Activated naive CD4-positive, alpha-beta T cell treated with anti-CD3 and anti-CD28 coated beads, Interleukin-2, amount 50 U/mL, for 72 hours (primary cell): Measurements from ENCODE around the gene EEPD1. TPM values are rescaled to one million over a fixed set of nuclear protein-coding genes. Genes with fewer than 3 reads are reported as not detected.

Experiments used
- ATAC-seq, 2 donors: fragments of 150-1000 bp; cut with Tn5 transposase; 2 replicates each; pipeline ENCODE4 v1.10.0; 2021; ENCODE audit warnings: mild to moderate bottlenecking in 2 of 2, moderate library complexity in 2 of 2
- DNase-seq, 2 donors: peaks; one replicate each; pipeline ENCODE4 v3.0.0; 2021 to 2022; ENCODE audit warnings: low spot score in 2 of 2
- H3K27ac Mint-ChIP-seq, 2 donors: one replicate each; pipeline ENCODE4 v1.8.0; 2022; ENCODE audit warnings: mild to moderate bottlenecking in 2 of 2, mixed read lengths in 2 of 2
- H3K36me3 Mint-ChIP-seq, 2 donors: one replicate each; pipeline ENCODE4 v1.8.0; 2022; ENCODE audit warnings: mixed read lengths in 2 of 2
- H3K9me3 Mint-ChIP-seq, 2 donors: one replicate each; pipeline ENCODE4 v1.8.0; 2022; ENCODE audit warnings: mixed read lengths in 2 of 2
- total RNA-seq, 2 donors: library from RNA; stranded (reverse); gene quantifications; one replicate each; pipeline ENCODE4 v1.2.3, GENCODE V29; 2022

Gene EEPD1
- total RNA-seq, 2 donors from 2014 or later = 0.82 to 1.4 TPM

- H3K27ac Mint-ChIP-seq = no peak overlapping the region
- H3K9me3 Mint-ChIP-seq = no peaks in the 10 kb centered on the region
- no peaks in the 10 kb centered on the region for H3K36me3 Mint-ChIP-seq
- ATAC-seq (no peak), DNase-seq (no peak)
Observed at GRCh38 chr7:36303202-36304098, 150.4 kb downstream of the EEPD1 start.

DNA sequence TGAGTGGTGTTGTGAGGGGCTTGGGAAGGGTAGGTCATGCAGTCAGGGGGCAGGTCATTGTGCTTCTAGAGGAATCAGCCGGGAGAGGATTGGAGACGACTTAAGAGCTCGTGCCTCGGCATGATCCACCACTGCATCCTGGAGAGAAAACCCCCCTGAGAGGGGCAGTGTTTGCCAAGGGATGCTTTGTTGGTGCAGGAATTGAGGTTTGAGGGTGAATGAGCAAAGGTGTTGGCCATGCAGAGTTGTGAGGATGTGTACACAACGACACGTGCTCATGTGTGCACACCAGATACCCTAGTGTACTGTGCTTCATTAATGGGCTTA lies 151.0 kb downstream of the EEPD1 start:
- H3K9me3 Mint-ChIP-seq = no peaks in the 10 kb centered on the region
- ATAC-seq = no peak

DNA sequence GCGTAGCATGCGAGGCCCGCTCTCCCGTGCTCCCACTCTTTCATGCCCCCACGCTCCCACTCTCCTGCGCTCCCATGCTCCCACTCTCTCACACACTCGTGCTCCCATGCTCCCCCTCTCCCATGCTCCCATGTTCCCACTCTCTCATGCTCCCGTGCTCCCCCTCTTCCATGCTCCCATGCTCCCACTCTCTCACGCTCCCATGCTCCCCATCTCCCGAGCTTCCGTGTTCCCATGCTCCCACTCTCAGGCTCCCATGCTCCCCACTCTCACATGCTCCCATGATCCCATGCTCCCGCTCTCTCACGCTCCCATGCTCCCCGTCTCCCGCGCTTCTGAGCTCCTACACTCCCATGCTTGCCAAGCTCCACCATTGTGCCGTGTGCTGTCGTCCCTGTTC lies 152.2 kb downstream of the EEPD1 start:
- H3K36me3 Mint-ChIP-seq = no peaks in the 10 kb centered on the region
- DNase-seq (no peak), ATAC-seq (no peak)
- H3K9me3 Mint-ChIP-seq = no peaks in the 10 kb centered on the region
- no peak overlapping the region for H3K27ac Mint-ChIP-seq

More for the DNA sequence above, 151.0 kb downstream of the EEPD1 start:
- DNase-seq = no peak
- H3K36me3 Mint-ChIP-seq = no peaks in the 10 kb centered on the region
- H3K27ac Mint-ChIP-seq = no peak overlapping the region

- no peaks in the 10 kb centered on the region for H3K36me3 Mint-ChIP-seq
- no peak overlapping the region for H3K27ac Mint-ChIP-seq
- no peaks in the 10 kb centered on the region for H3K9me3 Mint-ChIP-seq
- no peak for DNase-seq
- ATAC-seq = no peak
Observed at GRCh38 chr7:36305648-36306047, 152.6 kb downstream of the EEPD1 start.

DNA sequence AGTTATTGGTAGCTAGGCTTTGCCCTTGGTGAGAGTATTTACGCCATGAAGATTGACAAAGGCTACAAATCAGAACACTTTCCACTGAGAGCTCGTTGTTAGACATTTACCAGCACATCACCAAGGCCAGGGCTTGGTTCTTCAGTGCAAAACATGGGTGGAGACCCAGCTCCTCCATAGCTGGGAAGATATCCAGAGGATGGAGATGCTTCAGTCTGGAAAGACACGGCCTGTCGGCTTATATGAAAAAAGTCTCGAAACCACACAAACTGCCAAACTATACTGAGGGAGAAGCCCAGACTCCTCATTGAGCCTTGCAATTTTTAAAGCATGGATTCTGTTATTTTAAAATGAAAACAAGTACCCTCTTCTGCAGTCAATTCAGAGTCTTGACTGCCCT lies 153.2 kb downstream of the EEPD1 start:
- ATAC-seq = no peak
- peak overlapping the region in 1 of 2 donors; percentile 40 for H3K27ac Mint-ChIP-seq
- no peaks in the 10 kb centered on the region for H3K36me3 Mint-ChIP-seq
- DNase-seq = no peak
- no peaks in the 10 kb centered on the region for H3K9me3 Mint-ChIP-seq

DNA sequence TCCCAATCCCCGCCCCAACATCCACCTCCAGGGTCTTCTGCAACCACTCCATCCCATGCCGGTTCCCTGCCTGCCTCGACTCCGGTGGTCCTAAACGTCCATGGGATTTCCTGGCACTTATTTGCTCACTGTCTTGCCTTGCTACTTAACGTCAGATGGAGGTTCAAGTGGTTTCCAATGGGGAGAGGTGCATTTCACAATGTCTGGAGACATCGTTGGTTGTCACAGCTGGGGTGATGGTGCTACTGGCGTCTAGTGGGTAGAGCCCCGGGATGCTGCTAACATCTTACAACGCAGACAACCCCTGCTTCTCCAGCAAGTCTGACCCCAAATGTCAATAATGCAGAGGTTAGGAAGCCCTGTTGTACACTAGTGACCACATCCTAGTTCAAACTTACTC lies 153.7 kb downstream of the EEPD1 start:
- Mint-ChIP-seq H3K9me3 (no peaks in the 10 kb centered on the region), H3K27ac (peak overlapping the region in 1 of 2 donors; percentile 40), H3K36me3 (no peaks in the 10 kb centered on the region)
- DNase-seq = no peak
- no peak for ATAC-seq

GRCh38 chr7:36308031-36308430 lies 155.0 kb downstream of the EEPD1 start:
- no peaks in the 10 kb centered on the region for H3K9me3 Mint-ChIP-seq
- no peaks in the 10 kb centered on the region for H3K36me3 Mint-ChIP-seq
- ATAC-seq = no peak
- no peak overlapping the region for H3K27ac Mint-ChIP-seq
- no peak for DNase-seq

DNA sequence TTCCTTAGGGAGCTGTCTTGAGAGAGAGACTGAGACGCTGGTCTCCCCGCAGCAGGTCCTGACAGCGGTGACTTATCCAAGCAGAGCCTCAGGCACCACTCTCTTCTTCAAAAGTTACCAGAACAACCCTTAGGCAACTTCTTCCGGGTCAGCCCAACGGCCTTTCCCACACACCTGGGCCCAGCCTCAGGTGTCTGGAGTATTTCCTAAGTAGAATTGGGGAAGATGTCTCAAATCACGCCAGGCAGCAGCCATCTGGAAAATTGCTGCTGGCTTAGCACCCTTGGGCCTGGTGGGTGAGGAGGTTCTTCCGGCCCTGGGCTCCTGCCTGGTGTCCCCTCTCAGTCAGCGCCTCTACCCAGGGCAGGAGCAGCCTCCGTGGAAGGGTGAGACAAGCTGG lies 156.2 kb downstream of the EEPD1 start:
- ATAC-seq (no peak), DNase-seq (no peak)
- no peaks in the 10 kb centered on the region for H3K36me3 Mint-ChIP-seq
- H3K27ac Mint-ChIP-seq = no peak overlapping the region
- no peaks in the 10 kb centered on the region for H3K9me3 Mint-ChIP-seq

DNA sequence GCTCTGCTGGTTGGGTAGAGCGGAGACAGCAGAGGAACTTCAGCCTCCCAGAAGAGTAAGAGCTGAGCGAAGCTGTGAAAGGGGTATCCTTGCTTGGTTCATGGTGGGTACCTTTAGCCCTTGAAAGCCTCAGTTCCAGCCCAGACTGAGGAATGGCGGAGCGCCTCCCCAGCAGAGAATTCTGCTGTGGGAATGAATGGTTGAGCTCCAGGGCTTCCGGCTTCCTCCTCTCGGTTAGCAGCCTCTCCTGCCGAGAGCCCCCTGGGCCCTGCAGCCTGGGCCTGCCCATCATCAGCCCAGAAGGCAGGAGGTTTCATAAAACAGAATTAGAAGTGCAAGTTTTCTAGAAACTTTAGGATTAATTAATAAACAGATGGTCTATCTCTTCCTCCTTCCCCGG lies 156.7 kb downstream of the EEPD1 start:
- H3K36me3 Mint-ChIP-seq = no peaks in the 10 kb centered on the region
- no peak for DNase-seq
- H3K9me3 Mint-ChIP-seq = no peaks in the 10 kb centered on the region
- H3K27ac Mint-ChIP-seq = no peak overlapping the region
- no peak for ATAC-seq

DNA sequence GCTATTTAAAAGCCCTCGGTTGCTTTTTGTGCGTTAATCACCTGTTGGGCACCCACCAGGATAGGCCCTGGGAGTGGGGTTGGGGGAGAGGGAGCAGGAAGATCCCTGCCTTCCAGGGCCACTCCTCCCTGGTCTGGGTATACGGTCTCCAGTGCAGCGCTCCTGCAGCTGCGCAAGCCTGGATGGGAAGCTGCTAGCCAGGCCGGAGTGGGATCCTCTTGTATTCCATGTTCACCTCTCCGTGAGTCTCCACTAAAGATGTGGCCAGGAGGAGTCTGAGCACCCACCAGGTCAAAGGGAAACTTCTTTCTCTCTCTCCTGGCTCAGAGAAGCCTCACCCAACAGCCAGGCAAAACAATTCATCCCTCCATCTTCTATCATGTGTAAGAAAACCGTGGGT lies 157.8 kb downstream of the EEPD1 start:
- DNase-seq = no peak
- Mint-ChIP-seq H3K27ac (no peak overlapping the region), H3K9me3 (no peaks in the 10 kb centered on the region), H3K36me3 (no peaks in the 10 kb centered on the region)
- ATAC-seq = no peak

GRCh38 chr7:36311539-36311938 lies 158.5 kb downstream of the EEPD1 start:
- Mint-ChIP-seq H3K36me3 (no peaks in the 10 kb centered on the region), H3K9me3 (no peaks in the 10 kb centered on the region)
- ATAC-seq = no peak

GRCh38 chr7:36312064-36312914 lies 159.2 kb downstream of the EEPD1 start:
- peak; percentile 39 to 60 for ATAC-seq
- H3K36me3 Mint-ChIP-seq = no peaks in the 10 kb centered on the region
- H3K9me3 Mint-ChIP-seq = no peaks in the 10 kb centered on the region
- H3K27ac Mint-ChIP-seq = peak overlapping the region in 1 of 2 donors; percentile 30
- no peak for DNase-seq

More at GRCh38 chr7:36311539-36311938, 158.5 kb downstream of the EEPD1 start:
- no peak for DNase-seq
- H3K27ac Mint-ChIP-seq = no peak overlapping the region

DNA sequence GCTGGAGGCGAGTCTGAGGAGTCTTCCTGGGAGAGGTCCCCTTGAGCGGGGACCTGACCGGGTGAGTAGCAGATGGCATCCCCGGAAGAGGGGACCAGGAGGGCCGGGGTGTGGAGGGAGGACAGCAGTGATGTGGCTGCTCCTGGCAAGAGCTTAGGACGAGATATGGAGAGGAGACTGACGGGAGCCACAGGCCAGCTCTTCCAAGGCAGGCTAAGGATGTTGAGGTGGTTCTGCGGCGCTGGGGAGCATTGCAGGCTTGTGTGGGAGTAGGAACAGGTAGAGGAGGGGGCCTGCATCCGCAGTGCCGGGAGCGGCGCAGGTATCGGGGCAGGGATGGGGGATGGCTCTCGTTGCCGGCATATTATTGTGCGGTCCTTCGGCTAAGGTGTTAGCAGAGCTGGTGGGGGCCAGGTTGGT lies 159.9 kb downstream of the EEPD1 start:
- Mint-ChIP-seq H3K27ac (no peak overlapping the region), H3K9me3 (no peaks in the 10 kb centered on the region), H3K36me3 (no peaks in the 10 kb centered on the region)
- ATAC-seq (no peak), DNase-seq (no peak)

- ATAC-seq = no peak
- no peak overlapping the region for H3K27ac Mint-ChIP-seq
- H3K36me3 Mint-ChIP-seq = no peaks in the 10 kb centered on the region
- H3K9me3 Mint-ChIP-seq = no peaks in the 10 kb centered on the region
- DNase-seq = no peak
Observed at GRCh38 chr7:36313607-36314006, 160.6 kb downstream of the EEPD1 start.

DNA sequence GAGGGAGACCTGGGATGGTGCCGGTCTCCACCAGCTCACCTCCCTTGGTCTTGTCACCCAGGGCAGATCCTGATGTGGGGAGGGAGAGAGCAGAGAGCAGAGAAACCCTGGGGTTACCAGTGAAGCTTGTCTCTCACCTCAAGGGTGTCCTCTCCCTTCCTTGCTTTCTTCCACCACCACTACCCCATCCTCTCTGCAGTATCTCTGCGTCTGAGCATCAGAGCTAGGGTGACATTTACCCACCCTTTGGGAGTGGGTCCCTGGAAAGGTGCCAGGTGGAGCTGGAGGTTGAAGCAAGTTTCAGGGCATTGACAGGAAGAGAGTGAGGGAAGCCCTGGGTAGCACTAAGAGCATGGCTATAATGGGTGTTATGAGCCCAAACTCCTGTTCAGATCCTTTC lies 161.4 kb downstream of the EEPD1 start:
- no peak for ATAC-seq
- H3K27ac Mint-ChIP-seq = no peak overlapping the region

GRCh38 chr7:36315309-36315944 lies 162.4 kb downstream of the EEPD1 start:
- Mint-ChIP-seq H3K36me3 (no peaks in the 10 kb centered on the region), H3K9me3 (no peaks in the 10 kb centered on the region), H3K27ac (no peak overlapping the region)
- no peak for DNase-seq
- no peak for ATAC-seq

More for the DNA sequence above, 161.4 kb downstream of the EEPD1 start:
- no peak for DNase-seq
- no peaks in the 10 kb centered on the region for H3K36me3 Mint-ChIP-seq
- H3K9me3 Mint-ChIP-seq = no peaks in the 10 kb centered on the region

DNA sequence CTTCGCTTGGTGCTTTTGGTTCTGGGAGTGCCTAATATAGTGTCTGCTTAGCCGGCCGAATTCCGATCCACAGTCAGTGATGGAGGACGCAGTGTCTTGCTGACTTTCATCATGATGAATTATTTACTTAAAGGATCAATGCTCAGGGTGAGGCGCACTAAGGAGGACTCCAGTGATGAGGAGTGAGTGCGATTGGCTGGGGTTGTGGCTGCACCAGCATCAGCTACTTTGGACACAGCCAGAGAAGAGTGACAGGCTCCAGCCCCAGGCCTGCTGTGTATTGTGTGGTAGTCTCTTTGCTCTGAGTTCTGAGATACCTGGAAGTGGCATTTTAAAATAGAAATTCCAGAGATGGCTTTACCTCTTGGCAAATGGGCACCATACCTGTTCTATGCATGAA lies 163.3 kb downstream of the EEPD1 start:
- Mint-ChIP-seq H3K9me3 (no peaks in the 10 kb centered on the region), H3K36me3 (no peaks in the 10 kb centered on the region)
- ATAC-seq = no peak

More for the DNA sequence above, 163.3 kb downstream of the EEPD1 start:
- H3K27ac Mint-ChIP-seq = no peak overlapping the region
- DNase-seq = no peak
